Activated CD8-positive, alpha-beta memory T cell treated with anti-CD3 and anti-CD28 coated beads, Interleukin-2, amount 10 ng/mL, durations not matched to agents 7 days and 5 days (primary cell): ENCODE data around the gene PAF1. TPM values are rescaled to one million over a fixed set of nuclear protein-coding genes. Genes with fewer than 3 reads are reported as not detected.
"Not testable (repeated sequence)": the region's sequence is repeated elsewhere in the genome, so short reads cannot be mapped to it uniquely, and the experiment has no call there.

Experiments used
- ATAC-seq: fragments of 150-1000 bp; cut with Tn5 transposase; one replicate; pipeline ENCODE4 v1.10.0; 2021; ENCODE audit warnings: moderate library complexity
- CTCF ChIA-PET: fragments of 350-600 bp; sonication (Branson Sonifier 250); formaldehyde crosslinking; loops from one replicate; lab custom pipeline; 2021; ENCODE audit warnings: antibody characterized with exemption; lab: Charles Lee
- DNase-seq: peaks from one replicate; pipeline ENCODE4 v3.0.0-alpha.2; 2020
- H3K27ac Mint-ChIP-seq: one replicate; pipeline ENCODE4 v1.8.0; 2021; ENCODE audit warnings: mild to moderate bottlenecking, mixed read lengths
- H3K27me3 Mint-ChIP-seq: one replicate; pipeline ENCODE4 v1.8.0; 2021; ENCODE audit warnings: mixed read lengths
- H3K36me3 Mint-ChIP-seq: one replicate; pipeline ENCODE4 v1.8.0; 2021; ENCODE audit warnings: mild to moderate bottlenecking, mixed read lengths
- H3K4me1 Mint-ChIP-seq: one replicate; pipeline ENCODE4 v1.8.0; 2021; ENCODE audit warnings: mixed read lengths
- H3K4me3 Mint-ChIP-seq: one replicate; pipeline ENCODE4 v1.8.0; 2021; ENCODE audit warnings: mild to moderate bottlenecking, moderate library complexity, mixed read lengths
- H3K9me3 Mint-ChIP-seq: one replicate; pipeline ENCODE4 v1.8.0; 2022; ENCODE audit warnings: low read depth, mixed read lengths
- total RNA-seq, 2 experiments: library from RNA; stranded (reverse); gene quantifications; one replicate each; pipeline ENCODE4 v1.2.3, GENCODE V29; 2021

The PAF1 gene
- total RNA-seq, 2 experiments from 2014 or later: 48.9 to 53.8 TPM

GRCh38 chr19:39380521-39381502 lies 10.1 kb downstream of the PAF1 start:
- Mint-ChIP-seq H3K9me3 (no peaks in the 10 kb centered on the region), H3K27me3 (no peaks in the 10 kb centered on the region), H3K36me3 (peaks cover 18% of the 10 kb centered on the region), H3K4me1 (peaks cover 1% of the 10 kb centered on the region), H3K27ac (no peak overlapping the region), H3K4me3 (no peak overlapping the region)
- no peak for ATAC-seq
- CTCF ChIA-PET: no interaction called here
- no peak for DNase-seq

GRCh38 chr19:39379865-39380396 lies 11.0 kb downstream of the PAF1 start:
- peaks cover 18% of the 10 kb centered on the region for H3K36me3 Mint-ChIP-seq
- ATAC-seq (no peak), DNase-seq (no peak)
- no peaks in the 10 kb centered on the region for H3K27me3 Mint-ChIP-seq
- no peaks in the 10 kb centered on the region for H3K9me3 Mint-ChIP-seq
- CTCF ChIA-PET: no interaction called here
- H3K27ac Mint-ChIP-seq: no peak overlapping the region
- H3K4me1 Mint-ChIP-seq: no peaks in the 10 kb centered on the region
- no peak overlapping the region for H3K4me3 Mint-ChIP-seq

- H3K36me3 Mint-ChIP-seq: peaks cover 18% of the 10 kb centered on the region
- H3K4me3 Mint-ChIP-seq, H3K4me1 Mint-ChIP-seq, ATAC-seq, CTCF ChIA-PET, H3K9me3 Mint-ChIP-seq, H3K27me3 Mint-ChIP-seq, DNase-seq, H3K27ac Mint-ChIP-seq: not testable (repeated sequence)
Observed at GRCh38 chr19:39379366-39379765, 11.5 kb downstream of the PAF1 start.

GRCh38 chr19:39377373-39378362 lies 13.2 kb downstream of the PAF1 start:
- no peaks in the 10 kb centered on the region for H3K27me3 Mint-ChIP-seq
- CTCF ChIA-PET: no interaction called here
- no peak overlapping the region for H3K4me3 Mint-ChIP-seq
- ATAC-seq (no peak), DNase-seq (no peak)
- no peaks in the 10 kb centered on the region for H3K9me3 Mint-ChIP-seq
- no peak overlapping the region for H3K27ac Mint-ChIP-seq
- peaks cover 20% of the 10 kb centered on the region for H3K36me3 Mint-ChIP-seq
- no peaks in the 10 kb centered on the region for H3K4me1 Mint-ChIP-seq

- Mint-ChIP-seq H3K4me3 (no peak overlapping the region), H3K4me1 (no peaks in the 10 kb centered on the region), H3K27me3 (no peaks in the 10 kb centered on the region), H3K9me3 (no peaks in the 10 kb centered on the region), H3K27ac (no peak overlapping the region), H3K36me3 (peaks cover 14% of the 10 kb centered on the region)
- DNase-seq: no peak
- no peak for ATAC-seq
- CTCF ChIA-PET: no interaction called here
Observed at GRCh38 chr19:39375929-39376328, 15.0 kb downstream of the PAF1 start.

GRCh38 chr19:39372941-39373340 lies 18.0 kb downstream of the PAF1 start:
- Mint-ChIP-seq H3K9me3 (no peaks in the 10 kb centered on the region), H3K4me3 (no peak overlapping the region), H3K4me1 (no peaks in the 10 kb centered on the region), H3K36me3 (peaks cover 16% of the 10 kb centered on the region), H3K27ac (no peak overlapping the region), H3K27me3 (no peaks in the 10 kb centered on the region)
- no peak for ATAC-seq
- no peak for DNase-seq
- CTCF ChIA-PET: no interaction called here

GRCh38 chr19:39372047-39372802 lies 18.7 kb downstream of the PAF1 start:
- no peak for DNase-seq
- no peak for ATAC-seq
- no peaks in the 10 kb centered on the region for H3K27me3 Mint-ChIP-seq
- CTCF ChIA-PET: no interaction called here
- peaks cover 15% of the 10 kb centered on the region for H3K36me3 Mint-ChIP-seq
- H3K4me1 Mint-ChIP-seq: no peaks in the 10 kb centered on the region
- no peak overlapping the region for H3K27ac Mint-ChIP-seq
- no peaks in the 10 kb centered on the region for H3K9me3 Mint-ChIP-seq
- no peak overlapping the region for H3K4me3 Mint-ChIP-seq

GRCh38 chr19:39370735-39371134 lies 20.2 kb downstream of the PAF1 start:
- Mint-ChIP-seq H3K36me3 (peaks cover 14% of the 10 kb centered on the region), H3K4me1 (no peaks in the 10 kb centered on the region), H3K27ac (no peak overlapping the region), H3K4me3 (no peak overlapping the region), H3K9me3 (no peaks in the 10 kb centered on the region), H3K27me3 (no peaks in the 10 kb centered on the region)
- no peak for ATAC-seq
- CTCF ChIA-PET: no interaction called here
- no peak for DNase-seq

GRCh38 chr19:39369200-39369599 lies 21.7 kb downstream of the PAF1 start:
- Mint-ChIP-seq H3K27ac (no peak overlapping the region), H3K27me3 (no peaks in the 10 kb centered on the region), H3K4me3 (no peak overlapping the region), H3K4me1 (no peaks in the 10 kb centered on the region), H3K36me3 (peaks cover 17% of the 10 kb centered on the region), H3K9me3 (no peaks in the 10 kb centered on the region)
- CTCF ChIA-PET: interaction anchor here (1.7 kb wide), 1 partner anchor 43 kb away, joined by 4 read pairs; the partner anchor contains the start of gene PLEKHG2
- DNase-seq (no peak), ATAC-seq (no peak)

- Mint-ChIP-seq H3K4me1 (no peaks in the 10 kb centered on the region), H3K27me3 (no peaks in the 10 kb centered on the region), H3K4me3 (no peak overlapping the region), H3K9me3 (no peaks in the 10 kb centered on the region), H3K27ac (no peak overlapping the region), H3K36me3 (peaks cover 17% of the 10 kb centered on the region)
- CTCF ChIA-PET: no interaction called here
- ATAC-seq (no peak), DNase-seq (no peak)
Observed at GRCh38 chr19:39365531-39365930, 25.4 kb downstream of the PAF1 start.

GRCh38 chr19:39363901-39364457 lies 26.9 kb downstream of the PAF1 start:
- Mint-ChIP-seq H3K4me1 (no peaks in the 10 kb centered on the region), H3K27me3 (no peaks in the 10 kb centered on the region), H3K27ac (peak overlapping the region; percentile 21), H3K36me3 (peaks cover 18% of the 10 kb centered on the region), H3K4me3 (no peak overlapping the region), H3K9me3 (no peaks in the 10 kb centered on the region)
- CTCF ChIA-PET: no interaction called here
- ATAC-seq: no peak
- no peak for DNase-seq
